ENCODE data around the gene CD300LD.

CD300LD gene

GRCh38 chr17:74542727-74543383, 49.2 kb downstream of the CD300LD start:
- DNase-seq, result no peak

- no peak for DNase-seq
These were observed 49.9 kb downstream of the CD300LD start for GRCh38 chr17:74542166-74542565.

GRCh38 chr17:74541176-74542111, 50.6 kb downstream of the CD300LD start:
- DNase-seq, result no peak

GRCh38 chr17:74539281-74539820, 52.7 kb downstream of the CD300LD start:
- no peak for DNase-seq

GRCh38 chr17:74536890-74537289, 55.2 kb downstream of the CD300LD start:
- no peak for DNase-seq

GRCh38 chr17:74532115-74532514, 60.0 kb downstream of the CD300LD start:
- DNase-seq, result no peak

- no peak for DNase-seq
These were observed 60.8 kb downstream of the CD300LD start, which contains the start of gene CD300LB for GRCh38 chr17:74531231-74531761. CD300LB (minus strand) TSS chr17:74531475; CDS start chr17:74531350, 125 bp downstream.

GRCh38 chr17:74530831-74531150, 61.3 kb downstream of the CD300LD start:
- DNase-seq, result no peak

Data from NCI-H1436 (cell line).